AG08395 (cell line): ENCODE results near the gene CEP170.
A peak's percentile ranks its signal among the peaks of the same experiment; 100 is the strongest.
"Not testable (repeated sequence)": the region's sequence is repeated elsewhere in the genome, so short reads cannot be mapped to it uniquely, and the experiment has no call there.

ENCODE experiments used
- DNase-seq: peaks from one replicate; pipeline ENCODE4 v3.0.0; 2012; ENCODE audit warnings: mixed read lengths, low spot score

Gene CEP170

GRCh38 chr1:243173758-243174369 lies 81.2 kb downstream of the CEP170 start:
- DNase-seq, result not testable (repeated sequence)

GRCh38 chr1:243164911-243165310 lies 90.2 kb downstream of the CEP170 start:
- DNase-seq, result not testable (repeated sequence)

GRCh38 chr1:243150906-243151305 lies 104.2 kb downstream of the CEP170 start:
- not testable (repeated sequence) for DNase-seq

GRCh38 chr1:243149120-243149519 lies 106.0 kb downstream of the CEP170 start:
- DNase-seq, result not testable (repeated sequence)

- DNase-seq, result not testable (repeated sequence)
Measured at GRCh38 chr1:243147351-243147750, 107.7 kb downstream of the CEP170 start.

- not testable (repeated sequence) for DNase-seq
Measured at GRCh38 chr1:243140498-243140897, 114.6 kb downstream of the CEP170 start.

GRCh38 chr1:243122876-243123409 lies 132.1 kb downstream of the CEP170 start:
- DNase-seq, result not testable (repeated sequence)

GRCh38 chr1:243121939-243122338 lies 133.1 kb downstream of the CEP170 start:
- not testable (repeated sequence) for DNase-seq

- not testable (repeated sequence) for DNase-seq
Measured at GRCh38 chr1:243118601-243119322, 136.3 kb downstream of the CEP170 start.

- DNase-seq, result not testable (repeated sequence)
Measured at GRCh38 chr1:243116187-243116586, 138.9 kb downstream of the CEP170 start.

GRCh38 chr1:243114769-243115168 lies 140.3 kb downstream of the CEP170 start:
- not testable (repeated sequence) for DNase-seq

GRCh38 chr1:243114059-243114713 lies 140.9 kb downstream of the CEP170 start:
- peak; percentile 12 for DNase-seq

GRCh38 chr1:243107171-243107570 lies 147.9 kb downstream of the CEP170 start:
- DNase-seq, result not testable (repeated sequence)

- DNase-seq, result not testable (repeated sequence)
Measured at GRCh38 chr1:243105652-243106332, 149.3 kb downstream of the CEP170 start.

- not testable (repeated sequence) for DNase-seq
Measured at GRCh38 chr1:243105104-243105503, 150.0 kb downstream of the CEP170 start.

GRCh38 chr1:243104452-243104851 lies 150.6 kb downstream of the CEP170 start:
- DNase-seq, result not testable (repeated sequence)

- DNase-seq, result peak; percentile 3
Measured at GRCh38 chr1:243101551-243102050, 153.5 kb downstream of the CEP170 start.

GRCh38 chr1:243087368-243087767 lies 167.7 kb downstream of the CEP170 start:
- DNase-seq, result not testable (repeated sequence)
